OCI-LY7 (cell line): ENCODE measurements around the gene MIS18A. TPM values are rescaled to one million over a fixed set of nuclear protein-coding genes. Genes with fewer than 3 reads are reported as not detected.
"Not testable (repeated sequence)": the region's sequence is repeated elsewhere in the genome, so short reads cannot be mapped to it uniquely, and the experiment has no call there.

Experiments used
- BruUV-seq: library from RNA; stranded (reverse); fragments of 400-500 nt; replicated peaks from 2 replicates; lab custom pipeline; 2021; lab: Mats Ljungman, UMichigan
- CTCF ChIA-PET: fragments of 300-600 bp; sonication (Branson Sonifier 250); formaldehyde crosslinking; loops from one replicate; lab custom pipeline; 2022; ENCODE audit warnings: antibody characterized with exemption; ENCODE audit not compliant: unreplicated experiment; lab: Charles Lee
- POLR2A ChIA-PET: fragments of 300-600 bp; sonication (Branson Sonifier 250); formaldehyde crosslinking; loops from one replicate; lab custom pipeline; 2022; ENCODE audit warnings: antibody characterized with exemption; lab: Charles Lee
- DNase-seq: peaks from one replicate; pipeline ENCODE4 v3.0.0-alpha.2; 2015; ENCODE audit warnings: low spot score
- H2AFZ ChIP-seq: fragments of 200-600 bp; sonication (generic), shearing (Covaris generic); 2 replicates; pipeline ENCODE4 v1.6.1; 2014; ENCODE audit warnings: mild to moderate bottlenecking, antibody characterized with exemption, low read length, moderate library complexity
- H3K27ac ChIP-seq: fragments of 200-600 bp; sonication (generic); 2 replicates; pipeline ENCODE4 v1.5.1; 2014; ENCODE audit warnings: mixed run types, low read depth, mild to moderate bottlenecking, moderate library complexity, low read length, inconsistent platforms; ENCODE audit not compliant: poor library complexity, severe bottlenecking
- H3K36me3 ChIP-seq: fragments of 200-600 bp; sonication (generic); 2 replicates; pipeline ENCODE4 v1.6.1; 2014; ENCODE audit warnings: mild to moderate bottlenecking, antibody characterized with exemption, low read length, moderate library complexity, mixed read lengths; ENCODE audit not compliant: insufficient read depth
- H3K4me1 ChIP-seq: fragments of 200-600 bp; sonication (generic); 2 replicates; pipeline ENCODE4 v1.5.1; 2014; ENCODE audit warnings: mild to moderate bottlenecking, low read length; ENCODE audit not compliant: insufficient read depth, poor library complexity, severe bottlenecking
- H3K4me2 ChIP-seq: fragments of 200-600 bp; sonication (generic); 2 replicates; pipeline ENCODE4 v1.6.1; 2014; ENCODE audit warnings: mild to moderate bottlenecking, low read length
- H3K4me3 ChIP-seq: fragments of 200-600 bp; sonication (generic); 2 replicates; pipeline ENCODE4 v1.5.1; 2014; ENCODE audit warnings: mild to moderate bottlenecking, low read depth, low read length; ENCODE audit not compliant: poor library complexity, severe bottlenecking
- H3K79me2 ChIP-seq: fragments of 200-600 bp; sonication (generic); 2 replicates; pipeline ENCODE4 v1.6.1; 2016; ENCODE audit warnings: low read depth, mild to moderate bottlenecking, low read length, moderate library complexity, mixed read lengths; ENCODE audit not compliant: insufficient read depth
- H3K9me2 ChIP-seq: fragments of 200-600 bp; sonication (generic); 2 replicates; pipeline ENCODE4 v1.6.1; 2016; ENCODE audit warnings: mild to moderate bottlenecking, low read length, mixed read lengths; ENCODE audit not compliant: insufficient read depth
- H3K9me3 ChIP-seq: fragments of 200-600 bp; sonication (generic); 2 replicates; pipeline ENCODE4 v1.6.1; 2014; ENCODE audit warnings: mild to moderate bottlenecking, mixed run types, low read length, mixed read lengths
- H4K20me1 ChIP-seq: fragments of 200-600 bp; sonication (generic); 2 replicates; pipeline ENCODE4 v1.6.1; 2014; ENCODE audit warnings: mild to moderate bottlenecking, antibody characterized with exemption, low read length, moderate library complexity, mixed read lengths; ENCODE audit not compliant: insufficient read depth
- EZH2phosphoT487 ChIP-seq: fragments of 200-600 bp; sonication (generic); IDR thresholded peaks from 2 replicates; pipeline ENCODE4 v1.6.1; 2018; ENCODE audit warnings: low read depth, borderline replicate concordance, mild to moderate bottlenecking, mixed run types, antibody characterized with exemption, low read length, moderate library complexity, mixed read lengths
- intact Hi-C: fragments of 100-400 bp; cut with micrococcal nuclease; formaldehyde crosslinking; loops from one replicate; pipeline ENCODE4 v1.10.0; 2022; ENCODE audit not compliant: unreplicated experiment
- total RNA-seq, 2 experiments: library from RNA; depleted of rRNA in 1 of 2; stranded (reverse); fragments of >200 nt in 1 of 2; shearing (Covaris generic) in 1 of 2; gene quantifications; 2 replicates each; pipeline ENCODE4 v1.2.3, GENCODE V29; 2014 to 2022
- TF ChIP-seq, protein P1 (sequence below): fragments of 200-600 bp; sonication (generic); conservative IDR thresholded peaks from 2 replicates; pipeline ENCODE4 v1.5.1; 2014; ENCODE audit warnings: mild to moderate bottlenecking, antibody characterized with exemption, low read length, moderate library complexity, mixed read lengths

The MIS18A gene
- total RNA-seq, 2 experiments from 2014 or later = 25.2 to 53.0 TPM

DNA sequence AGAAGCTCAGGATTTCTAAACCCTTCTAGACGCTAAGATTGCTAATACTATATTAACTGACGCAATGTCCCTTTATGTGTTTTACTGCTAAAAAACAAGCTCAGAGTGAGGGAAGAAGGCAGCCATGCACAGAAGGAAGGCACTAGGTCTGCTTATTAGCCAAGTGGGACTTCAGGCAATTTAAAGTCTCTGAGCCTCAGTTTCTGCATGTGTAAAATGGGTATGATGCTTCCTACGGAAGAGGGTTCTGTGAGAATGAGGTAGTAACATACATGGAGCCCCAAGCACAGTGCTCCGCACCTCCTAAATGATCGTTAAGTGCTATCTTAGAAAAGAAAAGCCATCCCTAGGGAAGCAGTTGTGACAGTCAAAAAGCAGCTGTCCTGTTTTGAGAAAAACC, 16.9 kb downstream of the MIS18A start:
- Histone ChIP-seq H3K4me2 (no peak overlapping the region), H4K20me1 (no peaks in the 10 kb centered on the region), H3K4me3 (no peak overlapping the region), H3K9me3 (no peaks in the 10 kb centered on the region), H3K36me3 (peaks cover 5% of the 10 kb centered on the region), H3K27ac (no peak overlapping the region), H2AFZ (no peak overlapping the region), H3K79me2 (no peaks in the 10 kb centered on the region), H3K9me2 (no peaks in the 10 kb centered on the region), H3K4me1 (no peaks in the 10 kb centered on the region)
- BruUV-seq = no TSS peak
- no peak for TF ChIP-seq EZH2phosphoT487
- TF ChIP-seq, protein P1, sequence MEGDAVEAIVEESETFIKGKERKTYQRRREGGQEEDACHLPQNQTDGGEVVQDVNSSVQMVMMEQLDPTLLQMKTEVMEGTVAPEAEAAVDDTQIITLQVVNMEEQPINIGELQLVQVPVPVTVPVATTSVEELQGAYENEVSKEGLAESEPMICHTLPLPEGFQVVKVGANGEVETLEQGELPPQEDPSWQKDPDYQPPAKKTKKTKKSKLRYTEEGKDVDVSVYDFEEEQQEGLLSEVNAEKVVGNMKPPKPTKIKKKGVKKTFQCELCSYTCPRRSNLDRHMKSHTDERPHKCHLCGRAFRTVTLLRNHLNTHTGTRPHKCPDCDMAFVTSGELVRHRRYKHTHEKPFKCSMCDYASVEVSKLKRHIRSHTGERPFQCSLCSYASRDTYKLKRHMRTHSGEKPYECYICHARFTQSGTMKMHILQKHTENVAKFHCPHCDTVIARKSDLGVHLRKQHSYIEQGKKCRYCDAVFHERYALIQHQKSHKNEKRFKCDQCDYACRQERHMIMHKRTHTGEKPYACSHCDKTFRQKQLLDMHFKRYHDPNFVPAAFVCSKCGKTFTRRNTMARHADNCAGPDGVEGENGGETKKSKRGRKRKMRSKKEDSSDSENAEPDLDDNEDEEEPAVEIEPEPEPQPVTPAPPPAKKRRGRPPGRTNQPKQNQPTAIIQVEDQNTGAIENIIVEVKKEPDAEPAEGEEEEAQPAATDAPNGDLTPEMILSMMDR = no peak
- DNase-seq = no peak
- CTCF ChIA-PET = interaction anchor here (1.0 kb wide), 1 partner anchor 481 kb away, joined by 4 read pairs; no protein-coding TSS in a partner anchor
- POLR2A ChIA-PET = interaction anchor here (0.6 kb wide), 1 partner anchor 346 kb away, joined by 3 read pairs; no protein-coding TSS in a partner anchor
- intact Hi-C loops = no loop called here

DNA sequence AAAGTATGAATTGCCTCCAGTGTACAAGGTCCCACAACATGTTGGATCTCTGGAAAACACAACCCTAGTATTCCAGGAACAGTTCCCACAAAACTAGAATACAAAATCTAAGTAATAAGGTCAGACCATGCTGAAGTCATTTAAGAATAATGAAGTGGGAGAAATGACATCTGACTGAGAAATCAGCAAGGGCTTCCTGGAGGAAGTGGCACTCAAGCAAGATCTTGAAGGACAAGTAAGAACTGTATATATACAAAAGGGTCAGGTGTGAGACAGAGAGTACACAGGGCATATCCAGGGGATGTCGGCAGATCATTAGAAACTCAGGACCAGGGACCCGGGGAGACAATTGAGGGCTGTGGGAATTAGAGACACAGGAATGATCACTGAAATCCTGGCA, 18.7 kb downstream of the MIS18A start:
- H3K79me2 ChIP-seq = no peaks in the 10 kb centered on the region
- no peaks in the 10 kb centered on the region for H3K36me3 ChIP-seq
- ChIA-PET POLR2A (no interaction called here), CTCF (no interaction called here)
- H3K27ac ChIP-seq = no peak overlapping the region
- H4K20me1 ChIP-seq = no peaks in the 10 kb centered on the region
- H3K4me2 ChIP-seq = no peak overlapping the region
- no peaks in the 10 kb centered on the region for H3K9me2 ChIP-seq
- H2AFZ ChIP-seq = no peak overlapping the region
- TF ChIP-seq, protein P1 = no peak
- no peak for TF ChIP-seq EZH2phosphoT487
- intact Hi-C loops = no loop called here
- H3K4me1 ChIP-seq = no peaks in the 10 kb centered on the region
- BruUV-seq = no TSS peak
- no peaks in the 10 kb centered on the region for H3K9me3 ChIP-seq
- H3K4me3 ChIP-seq = no peak overlapping the region
- DNase-seq = no peak

DNA sequence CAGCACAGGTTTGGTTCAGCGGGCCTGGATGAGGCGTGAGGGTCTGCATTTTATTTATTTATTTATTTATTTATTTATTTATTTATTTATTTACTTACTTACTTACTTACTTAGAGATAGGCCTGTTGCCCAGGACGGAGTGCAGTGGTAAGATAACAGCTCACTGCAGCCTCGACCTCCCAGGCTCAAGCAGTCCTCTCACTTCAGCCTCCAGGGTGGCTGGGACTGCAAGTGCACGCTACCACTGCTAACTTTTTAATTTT, 20.1 kb downstream of the MIS18A start:
- intact Hi-C loops = loop anchor here (1.0 to 10.0 kb wide), 3 partner anchors 164 to 477 kb away; no protein-coding TSS in a partner anchor
- H2AFZ ChIP-seq, H3K27ac ChIP-seq, POLR2A ChIA-PET, DNase-seq, H3K9me3 ChIP-seq, H3K4me1 ChIP-seq, H3K9me2 ChIP-seq, H4K20me1 ChIP-seq, H3K4me3 ChIP-seq, CTCF ChIA-PET, BruUV-seq, H3K4me2 ChIP-seq, H3K36me3 ChIP-seq, H3K79me2 ChIP-seq: not testable (repeated sequence)
